Measurements from ENCODE around the gene MOB2.
A peak's percentile ranks its signal among the peaks of the same experiment; 100 is the strongest.
"Not testable (repeated sequence)": the region's sequence is repeated elsewhere in the genome, so short reads cannot be mapped to it uniquely, and the experiment has no call there.

Gene MOB2

GRCh38 chr11:1512531-1513258, 26.1 kb upstream of the MOB2 start:
- not testable (repeated sequence) for H3K27ac Mint-ChIP-seq; H3K4me3 Mint-ChIP-seq; H3K27me3 Mint-ChIP-seq; H3K36me3 Mint-ChIP-seq (ENCODE audit: low read depth); DNase-seq; H3K9me3 Mint-ChIP-seq
- H3K4me1 Mint-ChIP-seq (ENCODE audit: low read depth) = peaks cover 74% of the 10 kb centered on the region

GRCh38 chr11:1511937-1512496, 25.4 kb upstream of the MOB2 start:
- no peaks in the 10 kb centered on the region for H3K27me3 Mint-ChIP-seq
- no peak overlapping the region for H3K4me3 Mint-ChIP-seq
- H3K9me3 Mint-ChIP-seq = no peaks in the 10 kb centered on the region
- no peak overlapping the region for H3K27ac Mint-ChIP-seq
- no peak for DNase-seq
- peaks cover 72% of the 10 kb centered on the region for H3K4me1 Mint-ChIP-seq (ENCODE audit: low read depth)
- peaks cover 4% of the 10 kb centered on the region for H3K36me3 Mint-ChIP-seq (ENCODE audit: low read depth)

DNA sequence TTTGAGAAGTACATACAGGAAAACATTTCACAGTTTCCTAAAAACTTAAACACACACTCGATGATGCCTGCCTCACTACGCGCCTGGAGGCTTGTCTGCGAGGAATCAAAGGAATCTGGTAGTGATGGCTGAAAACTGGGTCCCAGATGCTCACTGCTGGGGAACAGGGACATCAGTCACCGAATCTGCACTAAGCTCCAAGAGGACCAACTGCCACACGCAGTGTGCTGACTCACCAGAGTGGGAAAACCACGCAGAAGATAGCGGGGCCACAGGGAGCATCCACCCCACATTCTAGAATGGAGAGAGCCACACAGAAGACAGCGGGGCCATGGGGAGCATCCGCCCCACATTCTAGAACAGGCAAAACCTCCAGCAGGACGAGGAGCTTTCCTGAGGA, 24.3 kb upstream of the MOB2 start:
- no peak overlapping the region for H3K4me3 Mint-ChIP-seq
- no peaks in the 10 kb centered on the region for H3K27me3 Mint-ChIP-seq
- H3K36me3 Mint-ChIP-seq (ENCODE audit: low read depth) = peaks cover 4% of the 10 kb centered on the region
- peaks cover 67% of the 10 kb centered on the region for H3K4me1 Mint-ChIP-seq (ENCODE audit: low read depth)
- DNase-seq = no peak
- H3K9me3 Mint-ChIP-seq = no peaks in the 10 kb centered on the region
- H3K27ac Mint-ChIP-seq = peak overlapping the region; percentile 44

DNA sequence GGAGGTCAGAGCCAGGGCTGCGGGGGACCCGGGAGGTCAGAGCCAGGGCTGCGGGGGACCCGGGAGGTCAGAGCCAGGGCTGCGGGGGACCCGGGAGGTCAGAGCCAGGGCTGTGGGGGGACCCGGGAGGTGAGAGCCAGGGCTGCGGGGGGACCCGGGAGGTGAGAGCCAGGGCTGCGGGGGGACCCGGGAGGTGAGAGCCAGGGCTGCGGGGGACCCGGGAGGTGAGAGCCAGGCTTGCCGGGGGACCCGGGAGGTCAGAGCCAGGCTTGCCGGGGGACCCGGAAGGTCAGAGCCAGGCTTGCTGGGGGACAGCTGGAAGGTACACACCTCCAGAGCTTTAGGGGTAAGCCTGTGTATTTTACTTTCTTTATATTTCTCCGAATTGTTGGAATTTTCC, 23.8 kb upstream of the MOB2 start:
- H3K9me3 Mint-ChIP-seq; H3K4me3 Mint-ChIP-seq; H3K36me3 Mint-ChIP-seq (ENCODE audit: low read depth); DNase-seq; H3K27me3 Mint-ChIP-seq; H3K27ac Mint-ChIP-seq: not testable (repeated sequence)
- peaks cover 62% of the 10 kb centered on the region for H3K4me1 Mint-ChIP-seq (ENCODE audit: low read depth)

DNA sequence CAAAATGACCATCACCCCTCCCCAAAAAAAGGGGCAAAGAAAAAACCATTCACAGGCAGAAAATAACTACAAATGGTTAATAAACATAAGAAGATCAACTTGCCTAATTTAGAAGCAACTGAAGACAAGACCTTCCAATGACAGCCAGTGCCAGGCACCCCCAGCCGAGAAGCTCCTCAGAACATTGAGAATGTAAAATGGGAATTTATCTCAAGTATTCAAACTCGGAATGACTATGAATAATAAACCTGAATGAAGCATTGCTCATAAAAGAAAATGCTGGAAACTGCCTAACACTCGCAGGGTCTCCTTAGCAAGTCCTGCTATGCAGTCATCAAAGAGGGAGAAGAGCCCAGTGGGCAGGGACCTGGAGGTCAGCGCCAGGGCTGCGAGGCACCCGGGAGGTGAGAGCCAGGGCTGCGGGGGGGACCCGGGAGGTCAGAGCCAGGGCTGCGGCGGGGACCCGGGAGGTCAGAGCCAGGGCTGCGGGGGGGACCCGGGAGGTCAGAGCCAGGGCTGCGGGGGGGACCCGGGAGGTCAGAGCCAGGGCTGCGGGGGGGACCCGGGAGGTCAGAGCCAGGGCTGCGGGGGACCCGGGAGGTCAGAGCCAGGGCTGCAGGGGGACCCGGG, 23.2 kb upstream of the MOB2 start:
- Mint-ChIP-seq H3K36me3 (ENCODE audit: low read depth) (peaks cover 4% of the 10 kb centered on the region), H3K4me1 (ENCODE audit: low read depth) (peaks cover 61% of the 10 kb centered on the region), H3K27ac (peak overlapping the region; percentile 17), H3K4me3 (no peak overlapping the region), H3K9me3 (no peaks in the 10 kb centered on the region), H3K27me3 (no peaks in the 10 kb centered on the region)
- no peak for DNase-seq

GRCh38 chr11:1508986-1509385, 22.4 kb upstream of the MOB2 start:
- Mint-ChIP-seq H3K27ac (peak overlapping the region; percentile 17), H3K4me3 (no peak overlapping the region), H3K27me3 (no peaks in the 10 kb centered on the region), H3K36me3 (ENCODE audit: low read depth) (peaks cover 4% of the 10 kb centered on the region), H3K4me1 (ENCODE audit: low read depth) (peaks cover 56% of the 10 kb centered on the region), H3K9me3 (no peaks in the 10 kb centered on the region)
- DNase-seq = no peak

GRCh38 chr11:1508491-1508891, 21.9 kb upstream of the MOB2 start:
- Mint-ChIP-seq H3K27me3 (no peaks in the 10 kb centered on the region), H3K4me1 (ENCODE audit: low read depth) (peaks cover 53% of the 10 kb centered on the region), H3K27ac (no peak overlapping the region), H3K9me3 (no peaks in the 10 kb centered on the region), H3K36me3 (ENCODE audit: low read depth) (peaks cover 2% of the 10 kb centered on the region), H3K4me3 (no peak overlapping the region)
- no peak for DNase-seq

- Mint-ChIP-seq H3K4me1 (ENCODE audit: low read depth) (peaks cover 49% of the 10 kb centered on the region), H3K36me3 (ENCODE audit: low read depth) (no peaks in the 10 kb centered on the region), H3K27me3 (no peaks in the 10 kb centered on the region), H3K27ac (no peak overlapping the region), H3K9me3 (no peaks in the 10 kb centered on the region), H3K4me3 (no peak overlapping the region)
- DNase-seq = no peak
These were observed 21.0 kb upstream of the MOB2 start for GRCh38 chr11:1507381-1508140.

DNA sequence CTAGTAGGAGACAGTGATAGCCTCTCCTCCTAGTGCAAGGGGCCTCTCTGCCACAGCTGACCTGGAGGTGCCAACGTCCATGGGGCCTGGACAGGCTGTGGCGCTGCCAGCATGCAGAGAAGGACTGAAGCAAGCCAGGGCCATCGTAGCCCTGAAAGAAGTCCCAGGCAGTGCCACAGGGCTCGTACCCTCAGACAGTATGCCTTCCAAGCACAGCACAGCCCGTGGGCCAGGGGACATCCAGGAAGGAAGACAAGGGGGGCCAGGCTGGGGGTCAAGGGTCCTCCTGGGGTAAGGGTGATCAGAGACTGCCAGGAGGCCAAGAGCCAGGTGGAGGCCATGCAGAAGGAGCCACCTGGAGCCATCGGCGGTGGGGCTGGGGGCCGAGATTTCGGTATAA, 20.4 kb upstream of the MOB2 start:
- Mint-ChIP-seq H3K4me1 (ENCODE audit: low read depth) (peaks cover 47% of the 10 kb centered on the region), H3K9me3 (no peaks in the 10 kb centered on the region), H3K27ac (peak overlapping the region; percentile 73), H3K27me3 (no peaks in the 10 kb centered on the region), H3K4me3 (no peak overlapping the region), H3K36me3 (ENCODE audit: low read depth) (no peaks in the 10 kb centered on the region)
- DNase-seq = no peak

DNA sequence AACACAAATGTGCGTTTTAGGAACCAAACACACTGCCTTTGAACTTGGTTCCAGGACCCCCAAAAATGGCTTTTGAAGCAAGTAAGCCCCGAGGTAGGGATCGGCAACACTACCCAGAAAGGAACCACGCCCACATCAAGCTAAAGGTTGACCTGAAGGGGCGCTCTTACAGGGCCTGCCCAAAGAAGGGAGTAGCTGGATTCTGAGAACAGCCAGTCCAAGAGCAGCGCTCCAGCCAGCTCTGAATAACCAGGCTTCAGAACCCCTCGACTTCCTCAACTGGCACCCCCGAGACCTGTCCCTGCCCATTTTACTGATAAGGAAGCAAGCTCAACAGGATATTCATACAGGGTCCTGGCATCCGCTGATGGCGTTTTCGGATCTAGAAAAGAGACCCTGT, 18.9 kb upstream of the MOB2 start:
- H3K27ac Mint-ChIP-seq = no peak overlapping the region
- H3K9me3 Mint-ChIP-seq = no peaks in the 10 kb centered on the region
- H3K27me3 Mint-ChIP-seq = no peaks in the 10 kb centered on the region
- H3K4me3 Mint-ChIP-seq = no peak overlapping the region
- H3K4me1 Mint-ChIP-seq (ENCODE audit: low read depth) = peaks cover 40% of the 10 kb centered on the region
- no peak for DNase-seq
- peaks cover 9% of the 10 kb centered on the region for H3K36me3 Mint-ChIP-seq (ENCODE audit: low read depth)

GRCh38 chr11:1504581-1505290, 18.2 kb upstream of the MOB2 start:
- Mint-ChIP-seq H3K4me3 (no peak overlapping the region), H3K27ac (no peak overlapping the region), H3K27me3 (no peaks in the 10 kb centered on the region), H3K36me3 (ENCODE audit: low read depth) (peaks cover 16% of the 10 kb centered on the region), H3K4me1 (ENCODE audit: low read depth) (peaks cover 40% of the 10 kb centered on the region), H3K9me3 (no peaks in the 10 kb centered on the region)
- DNase-seq = no peak

DNA sequence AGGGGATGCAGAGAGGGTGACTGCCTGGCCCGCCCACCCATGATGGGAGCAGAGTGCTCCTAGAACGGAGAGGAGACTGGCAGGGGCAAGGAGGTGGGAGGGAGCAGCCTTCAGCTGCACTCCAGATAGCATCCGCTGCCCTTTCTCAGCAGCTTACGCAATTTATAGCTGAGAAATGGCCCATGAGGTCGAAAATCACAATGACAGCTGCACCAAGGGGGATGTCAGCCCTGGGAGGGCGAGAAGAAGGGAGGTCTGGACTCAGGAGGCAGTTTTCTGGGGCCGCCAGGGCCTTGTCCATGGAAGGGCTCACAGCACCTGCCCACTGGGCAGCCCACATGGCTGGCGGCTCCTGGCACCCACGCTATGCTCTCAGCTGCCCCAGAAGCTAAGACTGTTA, 17.6 kb upstream of the MOB2 start:
- H3K27ac Mint-ChIP-seq = peak overlapping the region; percentile 52
- H3K4me3 Mint-ChIP-seq = no peak overlapping the region
- no peaks in the 10 kb centered on the region for H3K27me3 Mint-ChIP-seq
- no peaks in the 10 kb centered on the region for H3K9me3 Mint-ChIP-seq
- peaks cover 34% of the 10 kb centered on the region for H3K4me1 Mint-ChIP-seq (ENCODE audit: low read depth)
- peaks cover 18% of the 10 kb centered on the region for H3K36me3 Mint-ChIP-seq (ENCODE audit: low read depth)
- no peak for DNase-seq

DNA sequence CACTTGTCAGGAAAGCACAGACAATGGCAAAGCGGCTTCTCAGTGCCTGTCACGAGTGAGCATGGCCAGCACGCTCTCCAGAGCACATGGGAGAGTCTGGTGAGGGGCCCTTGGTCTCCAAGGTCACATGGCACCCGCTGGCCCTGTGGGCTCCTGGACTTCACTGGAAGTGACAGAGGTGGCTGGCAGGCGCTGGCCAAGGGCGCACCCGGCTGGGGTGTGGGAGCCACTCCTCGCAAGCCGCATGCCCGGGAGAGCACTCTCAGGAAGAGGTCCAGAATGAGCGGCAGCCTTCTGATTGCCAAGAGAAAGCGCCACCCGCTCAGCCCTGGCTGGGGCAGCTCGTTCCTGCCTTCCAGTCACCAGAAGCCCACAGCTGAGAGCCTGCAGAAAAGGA, 17.1 kb upstream of the MOB2 start:
- Mint-ChIP-seq H3K27ac (peak overlapping the region; percentile 52), H3K9me3 (no peaks in the 10 kb centered on the region), H3K27me3 (no peaks in the 10 kb centered on the region), H3K4me1 (ENCODE audit: low read depth) (peaks cover 36% of the 10 kb centered on the region), H3K36me3 (ENCODE audit: low read depth) (peaks cover 22% of the 10 kb centered on the region), H3K4me3 (no peak overlapping the region)
- no peak for DNase-seq

DNA sequence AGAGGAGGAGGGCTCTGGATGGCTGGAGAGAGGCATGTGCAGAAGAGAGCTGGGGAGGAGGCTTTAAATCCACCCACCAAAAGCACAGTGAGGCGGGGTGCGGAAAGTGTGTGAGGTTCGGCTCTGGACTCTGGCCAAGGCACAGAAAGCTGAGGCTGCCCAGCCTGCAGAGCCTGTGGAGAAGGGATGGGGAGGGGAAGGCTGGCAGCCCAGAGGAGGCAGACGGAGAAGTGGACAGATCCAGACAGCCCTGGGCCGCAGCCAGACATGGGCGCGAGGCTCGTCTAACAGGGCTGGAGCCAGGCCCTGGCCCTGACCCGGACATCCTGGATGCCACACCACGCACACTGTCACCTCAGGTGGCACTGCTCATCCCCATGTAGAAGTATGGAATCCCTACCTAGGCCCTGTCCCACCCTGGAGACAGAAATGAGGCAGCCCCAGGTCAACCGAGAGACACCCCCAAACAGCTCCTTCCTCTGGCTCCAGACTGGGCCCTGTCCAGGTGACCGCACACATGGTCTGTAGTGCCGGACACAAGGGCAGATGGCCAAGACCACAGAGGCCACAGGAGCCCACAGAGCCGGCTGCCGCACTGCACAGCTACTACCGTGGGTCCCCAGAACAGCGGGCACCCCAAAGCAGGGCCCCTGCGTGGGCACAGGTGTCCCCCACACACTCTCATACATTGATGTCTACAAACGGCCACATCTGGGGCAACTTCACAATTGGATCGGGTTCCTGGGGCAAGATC, 16.6 kb upstream of the MOB2 start:
- H3K27me3 Mint-ChIP-seq = no peaks in the 10 kb centered on the region
- peak overlapping the region; percentile 55 for H3K27ac Mint-ChIP-seq
- no peaks in the 10 kb centered on the region for H3K9me3 Mint-ChIP-seq
- peaks cover 38% of the 10 kb centered on the region for H3K4me1 Mint-ChIP-seq (ENCODE audit: low read depth)
- H3K36me3 Mint-ChIP-seq (ENCODE audit: low read depth) = peaks cover 27% of the 10 kb centered on the region
- no peak for DNase-seq
- H3K4me3 Mint-ChIP-seq = no peak overlapping the region

Data from activated T-cell treated with anti-CD3 and anti-CD28 coated beads, Interleukin-2, amount 50 U/mL, for 24 hours (primary cell).